ENCODE measurements around the gene KIAA0513. TPM values are rescaled to one million over a fixed set of nuclear protein-coding genes. Genes with fewer than 3 reads are reported as not detected.

KIAA0513 gene
- total RNA-seq, 1 experiment from 2014 or later: 12.4 TPM

DNA sequence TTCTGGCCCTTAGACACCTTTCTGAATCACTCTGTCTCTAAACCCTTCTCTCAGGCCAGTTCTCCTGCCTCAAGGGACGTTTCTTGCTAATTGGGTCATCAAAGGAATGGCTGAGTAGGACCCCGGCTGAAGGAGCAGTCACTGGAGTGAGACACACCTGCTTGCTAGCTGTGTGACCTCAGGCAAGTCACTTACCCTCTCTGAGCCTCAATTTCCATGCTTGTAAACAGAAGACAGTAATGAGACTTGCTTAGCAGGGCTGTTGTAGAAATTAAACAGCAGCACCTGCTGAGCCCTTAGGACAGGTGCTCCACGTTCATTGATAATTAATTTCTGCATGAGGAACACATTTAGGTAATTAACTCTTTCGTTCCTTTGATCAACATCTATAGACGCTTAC lies 77.9 kb downstream of the KIAA0513 start:
- Mint-ChIP-seq H3K4me3 (ENCODE audit: low read depth, unreplicated experiment) (no peak overlapping the region), H3K27me3 (ENCODE audit: unreplicated experiment) (peaks cover 82% of the 10 kb centered on the region), H3K27ac (ENCODE audit: unreplicated experiment) (no peak overlapping the region), H3K36me3 (ENCODE audit: insufficient read depth, unreplicated experiment) (no peaks in the 10 kb centered on the region), H3K9me3 (ENCODE audit: low read depth, unreplicated experiment) (no peaks in the 10 kb centered on the region), H3K4me1 (ENCODE audit: low read depth, unreplicated experiment) (no peaks in the 10 kb centered on the region)
- TF ChIP-seq, protein P1, sequence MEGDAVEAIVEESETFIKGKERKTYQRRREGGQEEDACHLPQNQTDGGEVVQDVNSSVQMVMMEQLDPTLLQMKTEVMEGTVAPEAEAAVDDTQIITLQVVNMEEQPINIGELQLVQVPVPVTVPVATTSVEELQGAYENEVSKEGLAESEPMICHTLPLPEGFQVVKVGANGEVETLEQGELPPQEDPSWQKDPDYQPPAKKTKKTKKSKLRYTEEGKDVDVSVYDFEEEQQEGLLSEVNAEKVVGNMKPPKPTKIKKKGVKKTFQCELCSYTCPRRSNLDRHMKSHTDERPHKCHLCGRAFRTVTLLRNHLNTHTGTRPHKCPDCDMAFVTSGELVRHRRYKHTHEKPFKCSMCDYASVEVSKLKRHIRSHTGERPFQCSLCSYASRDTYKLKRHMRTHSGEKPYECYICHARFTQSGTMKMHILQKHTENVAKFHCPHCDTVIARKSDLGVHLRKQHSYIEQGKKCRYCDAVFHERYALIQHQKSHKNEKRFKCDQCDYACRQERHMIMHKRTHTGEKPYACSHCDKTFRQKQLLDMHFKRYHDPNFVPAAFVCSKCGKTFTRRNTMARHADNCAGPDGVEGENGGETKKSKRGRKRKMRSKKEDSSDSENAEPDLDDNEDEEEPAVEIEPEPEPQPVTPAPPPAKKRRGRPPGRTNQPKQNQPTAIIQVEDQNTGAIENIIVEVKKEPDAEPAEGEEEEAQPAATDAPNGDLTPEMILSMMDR (IDR thresholded peaks at IDR 0.05; ENCODE audit: unreplicated experiment): no peak
- BruUV-seq (replicated peaks): no TSS peak
- DNase-seq: no peak
- intact Hi-C loops (cut with micrococcal nuclease; ENCODE audit: unreplicated experiment): no loop called here
- CTCF ChIA-PET: no interaction called here

DNA sequence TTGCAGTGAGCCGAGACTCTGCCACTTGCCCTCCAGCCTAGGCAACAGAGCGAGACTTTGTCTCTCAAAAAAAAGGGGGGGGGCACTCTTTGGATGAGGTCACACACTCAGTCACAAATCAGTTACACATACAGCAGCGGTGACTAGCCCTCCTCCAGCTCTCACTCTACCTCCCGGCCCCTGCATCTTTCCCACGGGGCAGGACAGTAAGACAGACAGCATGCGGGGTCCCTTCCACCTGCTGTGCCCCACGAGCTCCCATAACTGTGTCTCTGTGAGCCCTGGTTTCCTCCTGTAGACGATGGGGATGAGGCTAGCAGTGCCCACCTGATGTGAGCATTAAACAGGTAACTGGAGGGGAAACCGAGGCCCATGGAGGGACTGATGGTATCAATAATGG lies 79.5 kb downstream of the KIAA0513 start:
- H3K27ac Mint-ChIP-seq (ENCODE audit: unreplicated experiment): no peak overlapping the region
- intact Hi-C loops (cut with micrococcal nuclease; ENCODE audit: unreplicated experiment): no loop called here
- BruUV-seq (replicated peaks): no TSS peak
- DNase-seq: no peak
- H3K9me3 Mint-ChIP-seq (ENCODE audit: low read depth, unreplicated experiment): no peaks in the 10 kb centered on the region
- TF ChIP-seq, protein P1 (IDR thresholded peaks at IDR 0.05; ENCODE audit: unreplicated experiment): no peak
- peaks cover 5% of the 10 kb centered on the region for H3K36me3 Mint-ChIP-seq (ENCODE audit: insufficient read depth, unreplicated experiment)
- no peak overlapping the region for H3K4me3 Mint-ChIP-seq (ENCODE audit: low read depth, unreplicated experiment)
- H3K4me1 Mint-ChIP-seq (ENCODE audit: low read depth, unreplicated experiment): no peaks in the 10 kb centered on the region
- peaks cover 82% of the 10 kb centered on the region for H3K27me3 Mint-ChIP-seq (ENCODE audit: unreplicated experiment)
- CTCF ChIA-PET: no interaction called here

DNA sequence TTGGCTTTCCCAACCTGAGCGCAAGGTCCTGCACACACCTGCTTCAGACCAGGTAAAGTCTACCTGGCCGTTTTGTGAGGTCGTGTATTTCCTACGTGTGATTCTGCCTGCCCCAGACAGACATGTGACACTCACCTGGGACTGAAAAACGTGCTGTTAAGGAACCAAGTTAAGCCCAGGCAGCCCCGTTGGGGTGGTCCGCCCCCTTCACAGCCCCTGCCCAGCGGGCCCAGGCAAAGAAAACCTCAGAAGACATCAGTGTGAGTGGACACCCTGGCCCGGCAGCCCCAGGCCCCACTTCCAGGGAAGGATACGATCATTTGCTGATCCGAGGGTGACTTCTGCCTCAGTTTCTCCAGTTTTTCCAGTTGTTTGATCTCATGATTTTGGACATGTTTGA lies 79.9 kb downstream of the KIAA0513 start:
- intact Hi-C loops (cut with micrococcal nuclease; ENCODE audit: unreplicated experiment): no loop called here
- CTCF ChIA-PET: no interaction called here
- Mint-ChIP-seq H3K9me3 (ENCODE audit: low read depth, unreplicated experiment) (no peaks in the 10 kb centered on the region), H3K4me1 (ENCODE audit: low read depth, unreplicated experiment) (no peaks in the 10 kb centered on the region), H3K27me3 (ENCODE audit: unreplicated experiment) (peaks cover 82% of the 10 kb centered on the region), H3K27ac (ENCODE audit: unreplicated experiment) (no peak overlapping the region), H3K36me3 (ENCODE audit: insufficient read depth, unreplicated experiment) (peaks cover 5% of the 10 kb centered on the region), H3K4me3 (ENCODE audit: low read depth, unreplicated experiment) (no peak overlapping the region)
- TF ChIP-seq, protein P1 (IDR thresholded peaks at IDR 0.05; ENCODE audit: unreplicated experiment): no peak
- no peak for DNase-seq
- no TSS peak for BruUV-seq (replicated peaks)

DNA sequence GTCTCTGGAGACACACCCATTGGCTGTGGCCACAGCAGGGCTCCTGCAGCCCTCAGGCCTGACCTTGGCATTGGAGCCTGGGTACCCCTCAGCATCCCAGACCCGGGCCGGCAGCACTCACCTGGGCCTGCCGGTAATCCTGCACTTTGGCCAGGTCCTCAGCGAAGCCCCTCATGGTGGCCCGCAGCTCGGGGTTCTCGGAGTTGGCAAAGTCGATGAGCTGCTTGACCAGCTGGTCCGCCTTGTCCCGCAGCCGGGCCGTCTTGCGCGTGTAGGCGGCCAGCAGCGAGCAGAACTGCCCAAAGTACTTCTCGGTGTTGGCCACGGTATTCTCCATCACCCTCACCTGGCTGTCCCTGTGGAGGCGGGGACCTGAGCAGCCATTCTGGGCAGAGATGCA lies 82.5 kb downstream of the KIAA0513 start:
- no peak for DNase-seq
- TF ChIP-seq, protein P1 (IDR thresholded peaks at IDR 0.05; ENCODE audit: unreplicated experiment): no peak
- no peak overlapping the region for H3K4me3 Mint-ChIP-seq (ENCODE audit: low read depth, unreplicated experiment)
- H3K4me1 Mint-ChIP-seq (ENCODE audit: low read depth, unreplicated experiment): peaks cover 8% of the 10 kb centered on the region
- intact Hi-C loops (cut with micrococcal nuclease; ENCODE audit: unreplicated experiment): loop anchor here (10.0 kb wide), 1 partner anchor 125 kb away; no protein-coding TSS in a partner anchor
- no peak overlapping the region for H3K27ac Mint-ChIP-seq (ENCODE audit: unreplicated experiment)
- no peaks in the 10 kb centered on the region for H3K9me3 Mint-ChIP-seq (ENCODE audit: low read depth, unreplicated experiment)
- no TSS peak for BruUV-seq (replicated peaks)
- H3K27me3 Mint-ChIP-seq (ENCODE audit: unreplicated experiment): peaks cover 82% of the 10 kb centered on the region
- CTCF ChIA-PET: no interaction called here
- H3K36me3 Mint-ChIP-seq (ENCODE audit: insufficient read depth, unreplicated experiment): peaks cover 5% of the 10 kb centered on the region

Measured in Calu3 (cell line).